IPS-15b (cell line): ENCODE measurements around the gene NARF.

Experiments
- H3K27me3 ChIP-seq: one replicate; pipeline ENCODE4 v1.6.1; 2013; ENCODE audit warnings: low read length; ENCODE audit not compliant: control insufficient read depth, insufficient read depth
- H3K36me3 ChIP-seq: one replicate; pipeline ENCODE4 v1.6.1; 2013; ENCODE audit warnings: low read length; ENCODE audit not compliant: control insufficient read depth, insufficient read depth
- H3K4me1 ChIP-seq: one replicate; pipeline ENCODE4 v1.6.1; 2013; ENCODE audit warnings: mild to moderate bottlenecking, low read length; ENCODE audit not compliant: control insufficient read depth, insufficient read depth
- H3K4me3 ChIP-seq: one replicate; pipeline ENCODE4 v1.5.1; 2013; ENCODE audit warnings: low read depth, low read length
- H3K9ac ChIP-seq: one replicate; pipeline ENCODE4 v1.6.1; 2013; ENCODE audit warnings: low read depth, mild to moderate bottlenecking, low read length
- H3K9me3 ChIP-seq: one replicate; pipeline ENCODE4 v1.6.1; 2013; ENCODE audit warnings: mild to moderate bottlenecking, low read length; ENCODE audit not compliant: control insufficient read depth, insufficient read depth

Gene NARF

DNA sequence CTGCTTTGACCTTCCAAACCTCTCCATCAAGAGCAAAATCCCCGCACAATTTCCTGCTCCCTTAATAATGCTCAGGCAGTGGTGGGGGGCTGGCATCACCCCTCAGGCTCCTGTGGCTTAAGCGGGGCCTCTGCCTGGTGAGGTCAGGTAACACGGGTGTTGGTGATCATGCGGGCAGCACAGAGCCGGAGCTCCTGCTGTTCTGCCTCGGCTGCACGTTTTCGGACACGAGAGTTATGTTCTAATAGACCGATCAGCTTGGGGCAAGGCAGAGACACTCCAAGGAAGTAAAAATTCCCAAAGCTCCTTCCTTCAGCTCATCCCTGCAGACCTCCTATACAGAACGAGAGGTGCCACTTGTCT lies 6.0 kb downstream of the NARF start:
- no peaks in the 10 kb centered on the region for H3K27me3 ChIP-seq
- H3K4me3 ChIP-seq, result no peak overlapping the region
- H3K4me1 ChIP-seq, result no peaks in the 10 kb centered on the region
- H3K9ac ChIP-seq, result no peak overlapping the region
- H3K9me3 ChIP-seq, result no peaks in the 10 kb centered on the region
- peaks cover 32% of the 10 kb centered on the region for H3K36me3 ChIP-seq

DNA sequence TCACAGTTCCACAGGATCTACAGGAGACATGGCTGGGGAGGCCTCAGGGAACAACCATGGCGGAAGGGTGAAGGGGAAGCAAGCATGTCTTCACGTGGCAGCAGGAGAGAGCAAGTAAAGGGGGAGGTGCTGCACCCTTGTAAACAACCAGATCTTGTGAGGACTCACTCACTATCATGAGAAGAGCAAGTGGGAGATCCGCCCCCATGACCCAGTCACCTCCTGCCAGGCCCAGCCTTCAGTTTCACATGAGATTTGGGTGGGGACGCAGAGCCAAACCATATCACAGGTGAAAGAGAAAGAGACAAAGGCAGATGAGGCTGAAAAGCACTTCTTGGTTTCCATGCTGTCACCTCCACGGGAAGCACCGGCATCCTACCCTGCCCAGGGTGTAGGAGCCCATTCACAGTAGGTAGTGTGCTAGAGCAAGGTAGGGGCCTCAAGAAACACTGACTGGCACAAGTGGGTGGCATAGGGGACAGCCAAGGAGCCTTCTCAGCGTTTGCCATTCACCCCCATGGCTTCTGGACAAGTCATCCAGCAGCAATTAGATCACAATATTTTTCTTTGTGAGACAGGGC lies 6.6 kb downstream of the NARF start:
- H3K4me1 ChIP-seq, result no peaks in the 10 kb centered on the region
- no peak overlapping the region for H3K9ac ChIP-seq
- H3K4me3 ChIP-seq, result no peak overlapping the region
- H3K9me3 ChIP-seq, result no peaks in the 10 kb centered on the region
- H3K27me3 ChIP-seq, result no peaks in the 10 kb centered on the region
- peaks cover 35% of the 10 kb centered on the region for H3K36me3 ChIP-seq

DNA sequence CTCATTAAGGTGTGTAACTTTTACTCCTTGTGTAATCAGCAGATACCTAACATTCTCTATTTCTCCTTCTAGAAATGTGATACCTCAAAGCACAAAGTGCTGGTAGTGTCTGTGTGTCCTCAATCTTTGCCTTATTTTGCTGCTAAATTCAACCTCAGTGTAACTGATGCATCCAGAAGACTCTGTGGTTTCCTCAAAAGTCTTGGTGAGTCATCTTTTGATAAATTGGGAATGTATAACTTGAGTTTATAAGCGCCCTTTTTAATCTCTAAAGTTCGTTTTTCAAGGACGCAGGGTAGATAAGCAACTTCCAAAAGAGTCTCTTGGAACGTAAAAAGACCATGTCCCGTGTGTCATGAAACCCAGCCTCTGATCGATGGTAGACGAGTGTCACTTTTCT lies 10.2 kb downstream of the NARF start:
- Histone ChIP-seq H3K36me3 (peaks cover 32% of the 10 kb centered on the region), H3K9ac (no peak overlapping the region), H3K4me1 (no peaks in the 10 kb centered on the region), H3K4me3 (no peak overlapping the region), H3K27me3 (no peaks in the 10 kb centered on the region), H3K9me3 (no peaks in the 10 kb centered on the region)

DNA sequence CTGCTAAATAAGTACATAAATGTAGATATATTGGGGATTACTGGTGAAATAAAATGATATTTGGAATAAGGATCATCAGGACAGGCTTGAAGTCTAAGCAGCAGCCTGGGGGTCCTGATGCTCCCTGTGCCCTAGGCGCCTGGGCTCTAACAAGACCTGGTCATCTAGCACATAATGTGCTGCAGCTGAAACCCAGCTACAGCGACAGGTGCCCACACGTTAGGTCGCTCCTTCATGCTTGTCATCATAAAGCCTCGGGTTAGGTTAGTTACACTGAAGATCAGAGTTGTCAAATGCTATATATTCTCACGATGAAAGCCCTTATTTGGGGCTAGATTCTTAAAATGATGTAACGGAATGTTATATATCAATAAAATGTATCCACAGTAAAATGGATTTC lies 11.5 kb downstream of the NARF start:
- Histone ChIP-seq H3K4me1 (no peaks in the 10 kb centered on the region), H3K9ac (no peak overlapping the region), H3K27me3 (no peaks in the 10 kb centered on the region), H3K4me3 (no peak overlapping the region), H3K9me3 (no peaks in the 10 kb centered on the region), H3K36me3 (peaks cover 28% of the 10 kb centered on the region)

DNA sequence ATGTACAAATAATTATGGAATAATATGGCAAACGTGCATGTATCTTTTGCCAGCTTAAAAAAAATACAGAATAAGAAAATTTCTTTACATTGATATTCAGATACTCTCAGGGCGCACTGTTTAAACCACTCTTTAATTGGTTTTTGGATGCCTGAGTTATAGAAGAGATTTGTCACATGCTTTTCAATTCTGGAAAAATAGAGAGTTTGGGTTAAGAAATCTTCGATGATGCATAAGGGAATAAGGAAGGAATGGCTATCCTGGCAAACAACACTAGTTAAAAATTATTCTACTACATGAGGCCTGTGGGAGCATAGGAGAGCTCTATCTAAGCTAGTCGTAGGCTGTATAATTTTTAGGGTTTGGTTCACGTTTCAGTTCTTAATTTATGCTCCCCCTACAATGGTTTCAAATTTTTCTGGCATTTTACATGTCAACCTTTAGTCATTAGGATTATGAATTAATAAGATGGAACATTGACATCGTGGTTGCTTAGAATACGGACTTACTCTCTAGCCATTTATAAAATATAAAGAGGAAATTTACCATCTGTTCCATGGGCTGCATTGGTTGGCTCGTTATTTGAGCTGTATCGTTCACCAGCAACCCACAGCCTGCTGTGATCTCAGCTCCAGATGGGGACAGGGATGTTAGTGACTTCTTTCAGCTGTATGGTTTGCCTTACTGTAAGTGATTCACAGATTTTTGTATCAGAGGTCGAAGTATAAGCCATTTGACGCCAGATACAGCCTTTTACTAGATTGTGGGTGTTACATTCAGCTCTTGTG lies 15.9 kb downstream of the NARF start:
- Histone ChIP-seq H3K9ac (no peak overlapping the region), H3K36me3 (peaks cover 22% of the 10 kb centered on the region), H3K27me3 (no peaks in the 10 kb centered on the region), H3K9me3 (no peaks in the 10 kb centered on the region), H3K4me1 (no peaks in the 10 kb centered on the region), H3K4me3 (no peak overlapping the region)

DNA sequence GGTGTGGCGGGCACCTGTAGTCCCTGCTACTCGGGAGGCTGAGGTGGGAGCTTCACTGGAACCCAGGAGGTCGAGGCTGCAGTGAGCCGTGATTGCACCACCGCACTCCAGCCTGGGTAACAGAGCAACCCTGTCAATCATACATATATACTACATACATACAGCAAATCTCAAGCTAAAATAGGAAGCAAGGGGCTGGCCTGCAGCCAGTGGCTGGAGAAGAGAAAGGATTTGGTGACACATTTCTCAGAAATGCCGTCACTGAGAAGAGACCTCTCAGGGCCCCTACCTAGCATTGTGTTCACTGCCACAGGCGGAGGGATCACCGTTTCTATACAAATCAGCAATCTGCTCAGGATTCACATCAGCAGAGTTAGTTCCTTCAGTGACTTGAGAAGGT lies 16.9 kb downstream of the NARF start:
- peaks cover 28% of the 10 kb centered on the region for H3K36me3 ChIP-seq
- H3K9ac ChIP-seq, result no peak overlapping the region
- H3K27me3 ChIP-seq, result no peaks in the 10 kb centered on the region
- H3K4me1 ChIP-seq, result no peaks in the 10 kb centered on the region
- no peak overlapping the region for H3K4me3 ChIP-seq
- H3K9me3 ChIP-seq, result no peaks in the 10 kb centered on the region

DNA sequence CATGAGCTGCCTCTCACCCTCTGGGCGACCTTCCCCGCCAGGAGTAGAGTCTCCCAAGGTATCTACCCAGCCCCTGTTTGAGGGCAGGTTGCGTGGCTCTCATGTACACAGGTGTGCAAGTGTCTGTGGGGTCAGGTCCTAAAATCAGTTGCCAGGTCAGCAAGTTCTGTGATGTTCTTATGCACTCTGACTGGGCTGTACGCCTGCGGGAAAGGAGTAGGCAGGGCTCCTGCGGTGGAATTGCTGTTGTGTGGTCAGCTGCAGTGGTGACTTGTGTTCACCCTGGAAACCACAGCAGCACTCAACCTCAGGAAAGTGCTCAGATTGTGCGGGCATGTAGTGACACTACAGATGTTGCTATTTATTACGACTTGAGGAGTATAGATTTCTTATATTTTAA lies 19.4 kb downstream of the NARF start:
- H3K36me3 ChIP-seq, result peaks cover 19% of the 10 kb centered on the region

DNA sequence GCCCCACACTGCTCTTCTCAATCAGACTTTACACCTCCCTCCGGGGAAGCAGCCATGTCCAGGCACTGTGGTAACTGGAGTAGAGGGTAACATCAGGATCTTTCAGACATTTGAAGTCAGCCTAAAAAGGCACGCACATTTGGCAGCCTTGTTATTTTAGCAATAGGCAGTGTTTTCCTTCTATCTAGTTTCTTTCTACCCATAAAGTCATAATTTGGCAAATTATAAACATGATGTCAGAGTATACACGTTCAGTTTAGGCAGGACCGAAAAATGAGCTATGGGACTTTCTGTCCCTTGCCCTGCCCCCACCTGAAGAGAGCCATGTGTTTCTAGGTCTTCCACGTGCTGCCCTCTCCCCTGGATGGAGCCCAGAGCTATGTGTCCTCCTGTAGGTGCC lies 21.1 kb downstream of the NARF start:
- H3K4me3 ChIP-seq, result no peak overlapping the region
- H3K36me3 ChIP-seq, result peaks cover 20% of the 10 kb centered on the region
- H3K9ac ChIP-seq, result no peak overlapping the region

More for the DNA sequence above, 19.4 kb downstream of the NARF start:
- Histone ChIP-seq H3K9ac (no peak overlapping the region), H3K27me3 (no peaks in the 10 kb centered on the region), H3K4me3 (no peak overlapping the region), H3K9me3 (no peaks in the 10 kb centered on the region), H3K4me1 (no peaks in the 10 kb centered on the region)

DNA sequence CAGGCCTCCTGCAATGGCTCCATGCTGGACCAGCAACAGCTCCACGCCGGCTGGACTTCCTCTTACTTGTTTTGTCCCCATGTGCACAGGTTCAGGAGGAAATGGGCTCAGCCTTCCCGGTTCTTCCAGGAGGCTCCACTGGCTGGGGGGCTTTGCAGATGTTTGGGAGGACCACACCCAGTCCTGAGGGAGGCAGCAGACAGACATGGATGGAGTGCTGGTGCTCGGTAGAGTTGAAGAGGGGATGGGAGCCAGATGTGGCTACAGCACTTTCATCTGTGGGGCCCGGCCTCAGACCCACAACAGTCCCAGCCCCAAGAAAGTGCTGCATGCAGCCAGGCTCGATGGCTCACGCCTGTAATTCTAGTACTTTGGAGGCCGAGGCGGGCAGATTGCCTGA lies 21.8 kb downstream of the NARF start:
- no peak overlapping the region for H3K4me3 ChIP-seq
- H3K27me3 ChIP-seq, result no peaks in the 10 kb centered on the region
- peaks cover 24% of the 10 kb centered on the region for H3K36me3 ChIP-seq
- no peaks in the 10 kb centered on the region for H3K9me3 ChIP-seq
- H3K4me1 ChIP-seq, result no peaks in the 10 kb centered on the region
- H3K9ac ChIP-seq, result no peak overlapping the region

More for the DNA sequence above, 21.1 kb downstream of the NARF start:
- H3K4me1 ChIP-seq, result no peaks in the 10 kb centered on the region
- H3K9me3 ChIP-seq, result no peaks in the 10 kb centered on the region
- no peaks in the 10 kb centered on the region for H3K27me3 ChIP-seq

DNA sequence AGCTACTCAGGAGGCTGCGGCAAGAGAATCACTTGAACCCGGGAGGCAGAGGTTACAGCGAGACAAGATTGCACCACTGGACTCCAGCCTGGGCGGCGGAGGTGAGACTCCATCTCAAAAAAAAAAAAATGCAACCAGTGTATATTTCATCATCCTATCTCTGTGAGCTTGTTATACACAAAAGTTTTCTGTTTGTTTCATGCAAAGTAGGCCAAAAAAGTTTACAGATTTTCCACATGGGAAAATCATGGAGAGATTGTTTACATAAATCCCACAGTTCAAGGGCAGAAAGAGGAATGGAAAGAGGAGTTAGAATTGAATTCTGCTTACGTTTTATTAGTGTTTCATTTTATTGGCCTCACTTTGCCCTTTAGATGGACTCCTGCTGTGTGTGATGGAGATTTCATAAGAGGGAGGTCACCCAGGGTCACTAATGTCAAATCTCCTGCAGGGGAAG lies 24.7 kb downstream of the NARF start:
- H3K9me3 ChIP-seq, result no peaks in the 10 kb centered on the region
- no peaks in the 10 kb centered on the region for H3K27me3 ChIP-seq
- H3K36me3 ChIP-seq, result peaks cover 36% of the 10 kb centered on the region
- H3K9ac ChIP-seq, result no peak overlapping the region
- H3K4me1 ChIP-seq, result no peaks in the 10 kb centered on the region
- H3K4me3 ChIP-seq, result no peak overlapping the region

DNA sequence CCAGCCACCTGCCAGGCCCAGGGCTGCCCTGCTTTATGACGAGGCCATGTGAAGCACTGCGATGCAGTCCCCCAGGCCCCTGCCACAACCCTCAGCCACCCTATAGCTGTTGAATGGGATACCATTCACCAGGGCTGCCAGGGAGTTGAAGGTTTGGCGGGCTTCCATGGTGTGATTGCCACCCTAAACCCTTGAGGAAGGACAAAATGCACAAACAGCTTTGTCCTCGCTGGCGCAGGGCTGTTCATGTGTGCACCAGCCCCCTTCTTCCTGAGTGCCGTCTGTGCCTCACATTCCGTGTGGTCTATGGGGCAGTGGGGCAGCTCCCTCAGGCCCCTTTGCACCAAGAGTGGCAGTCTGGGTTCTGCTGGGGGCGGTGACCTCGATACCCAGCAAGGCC lies 25.3 kb downstream of the NARF start:
- Histone ChIP-seq H3K4me3 (no peak overlapping the region), H3K9ac (no peak overlapping the region), H3K27me3 (no peaks in the 10 kb centered on the region), H3K36me3 (peaks cover 36% of the 10 kb centered on the region), H3K4me1 (no peaks in the 10 kb centered on the region), H3K9me3 (no peaks in the 10 kb centered on the region)
